Measurements from ENCODE around the gene PRSS2.

Gene PRSS2

DNA sequence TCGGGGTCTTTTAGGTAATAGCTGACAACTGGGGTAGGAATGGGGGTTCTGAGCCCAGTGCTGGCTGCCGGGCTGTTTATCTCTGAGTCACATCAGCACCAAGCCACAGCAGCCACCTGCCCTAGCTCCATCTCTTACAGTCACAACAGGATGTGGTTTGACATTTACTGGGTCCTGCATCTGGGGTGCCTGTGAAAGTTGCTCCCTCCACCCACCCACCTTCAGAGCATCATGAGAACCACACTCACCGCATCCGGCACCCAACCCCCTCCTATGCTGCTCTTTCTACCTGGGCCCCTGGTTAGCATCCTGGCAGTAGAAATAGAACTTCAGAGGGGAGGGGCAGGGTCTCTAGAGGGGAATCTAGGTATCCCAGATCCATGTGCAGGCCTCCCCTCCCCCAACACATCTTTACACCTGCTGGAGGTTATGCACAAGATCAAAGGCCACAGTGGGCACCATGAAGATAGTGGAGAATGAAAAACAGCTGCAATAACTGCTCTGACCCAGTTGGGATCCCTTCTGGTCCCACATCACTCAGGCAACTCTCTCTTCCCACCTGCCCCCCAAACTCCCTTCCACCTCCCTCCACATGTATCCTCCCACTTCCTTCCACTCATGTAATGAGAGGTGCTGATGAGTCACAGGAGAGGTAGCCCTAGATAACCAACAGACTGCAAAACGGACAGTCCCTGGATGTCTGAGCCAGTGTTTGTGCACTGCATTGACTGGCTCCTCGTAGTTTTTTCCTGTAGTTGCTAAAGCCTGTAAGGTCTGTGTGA is 38.2 kb downstream of the PRSS2 start:
- DNase-seq: no peak

GRCh38 chr7:142809671-142810070 is 38.9 kb downstream of the PRSS2 start:
- H3K27me3 Mint-ChIP-seq (ENCODE audit: low read depth, poor library complexity): peaks cover 74% of the 10 kb centered on the region
- no peak overlapping the region for H3K27ac Mint-ChIP-seq
- no peak for DNase-seq
- no peaks in the 10 kb centered on the region for H3K4me1 Mint-ChIP-seq
- no peak for TF ChIP-seq CTCF (IDR thresholded peaks at IDR 0.05)
- H3K4me3 Mint-ChIP-seq: no peak overlapping the region
- no peaks in the 10 kb centered on the region for H3K36me3 Mint-ChIP-seq (ENCODE audit: low read depth)
- H3K9me3 Mint-ChIP-seq: no peaks in the 10 kb centered on the region

More for the DNA sequence above, 38.2 kb downstream of the PRSS2 start:
- peaks cover 80% of the 10 kb centered on the region for H3K27me3 Mint-ChIP-seq (ENCODE audit: low read depth, poor library complexity)
- no peak for TF ChIP-seq CTCF (IDR thresholded peaks at IDR 0.05)
- no peaks in the 10 kb centered on the region for H3K9me3 Mint-ChIP-seq
- no peak overlapping the region for H3K27ac Mint-ChIP-seq
- no peaks in the 10 kb centered on the region for H3K4me1 Mint-ChIP-seq
- H3K4me3 Mint-ChIP-seq: no peak overlapping the region
- H3K36me3 Mint-ChIP-seq (ENCODE audit: low read depth): no peaks in the 10 kb centered on the region

DNA sequence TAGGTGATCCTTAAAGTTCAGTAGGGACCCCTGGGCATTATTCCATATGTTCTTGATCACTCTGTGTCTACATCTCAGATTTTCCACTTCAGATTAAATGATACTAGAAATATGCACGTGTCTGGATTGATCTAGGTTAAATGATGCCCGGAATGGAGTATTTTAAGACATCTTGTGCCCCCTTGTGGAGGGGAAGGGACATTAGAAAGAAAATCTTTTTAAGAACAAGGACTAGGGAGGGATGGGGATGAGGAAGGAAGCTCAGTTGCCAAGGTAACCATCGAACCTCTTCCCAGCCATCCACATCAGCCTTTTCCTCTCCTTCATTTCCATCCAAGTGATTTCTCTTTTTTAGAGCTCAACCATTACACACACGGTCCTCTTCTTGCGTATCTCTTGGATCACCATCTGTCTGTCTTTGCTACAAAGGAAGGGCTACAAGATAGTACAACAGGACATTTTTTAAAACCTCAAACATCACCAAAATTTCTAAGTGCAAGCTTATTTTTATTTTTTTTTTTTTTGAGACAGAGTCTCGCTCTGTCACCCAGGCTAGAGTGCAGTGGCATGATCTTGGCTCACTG is 40.5 kb downstream of the PRSS2 start:
- peaks cover 59% of the 10 kb centered on the region for H3K27me3 Mint-ChIP-seq (ENCODE audit: low read depth, poor library complexity)
- DNase-seq: peak; percentile 24

GRCh38 chr7:142812437-142813215 is 41.9 kb downstream of the PRSS2 start:
- no peak for TF ChIP-seq CTCF (IDR thresholded peaks at IDR 0.05)
- H3K36me3 Mint-ChIP-seq (ENCODE audit: low read depth): no peaks in the 10 kb centered on the region
- no peaks in the 10 kb centered on the region for H3K4me1 Mint-ChIP-seq
- DNase-seq: no peak
- no peaks in the 10 kb centered on the region for H3K9me3 Mint-ChIP-seq
- H3K27ac Mint-ChIP-seq: no peak overlapping the region
- H3K27me3 Mint-ChIP-seq (ENCODE audit: low read depth, poor library complexity): peaks cover 51% of the 10 kb centered on the region
- H3K4me3 Mint-ChIP-seq: no peak overlapping the region

More for the DNA sequence above, 40.5 kb downstream of the PRSS2 start:
- Mint-ChIP-seq H3K9me3 (no peaks in the 10 kb centered on the region), H3K4me1 (no peaks in the 10 kb centered on the region), H3K27ac (no peak overlapping the region), H3K4me3 (no peak overlapping the region), H3K36me3 (ENCODE audit: low read depth) (no peaks in the 10 kb centered on the region)
- TF ChIP-seq CTCF (IDR thresholded peaks at IDR 0.05): peak; percentile 61

- DNase-seq: no peak
- Mint-ChIP-seq H3K4me3 (no peak overlapping the region), H3K27me3 (ENCODE audit: low read depth, poor library complexity) (peaks cover 49% of the 10 kb centered on the region), H3K27ac (no peak overlapping the region), H3K36me3 (ENCODE audit: low read depth) (no peaks in the 10 kb centered on the region), H3K9me3 (no peaks in the 10 kb centered on the region), H3K4me1 (no peaks in the 10 kb centered on the region)
- TF ChIP-seq CTCF (IDR thresholded peaks at IDR 0.05): no peak
Measured at GRCh38 chr7:142813226-142813625, 42.5 kb downstream of the PRSS2 start.
